Measurements from ENCODE around the gene FYN. TPM values are rescaled to one million over a fixed set of nuclear protein-coding genes. Genes with fewer than 3 reads are reported as not detected.

The FYN gene
- total and polyA plus RNA-seq, 2 of the 4 experiments (the other 2 are of a cell fraction), result 30.8 to 36.4 TPM

GRCh38 chr6:111804627-111805235, 68.5 kb downstream of the FYN start:
- Histone ChIP-seq H3K4me1 (ENCODE audit: control insufficient read depth, insufficient read depth, low read length) (peaks cover 33% of the 10 kb centered on the region), H3K27ac (ENCODE audit: insufficient read depth, low read length) (no peak overlapping the region), H4K91ac (ENCODE audit: insufficient read depth, low read depth, low read length) (peak overlapping the region; percentile 35; the same call in 1 of the 2 replicates), H3K4ac (ENCODE audit: low read depth, low read length) (peak overlapping the region; percentile 10; the same call in 1 of the 2 replicates), H3K27me3 (ENCODE audit: control insufficient read depth, insufficient read depth, low read length) (no peaks in the 10 kb centered on the region), H3K9me1 (ENCODE audit: insufficient read depth, low read length) (peaks cover 26% of the 10 kb centered on the region), H2BK5ac (ENCODE audit: low read depth, low read length, poor library complexity, severe bottlenecking) (no peak overlapping the region), H2BK20ac (ENCODE audit: low read depth, low read length) (peak overlapping the region; percentile 38; the same call in 1 of the 2 replicates), H4K20me1 (ENCODE audit: insufficient read depth, low read length) (peaks cover 16% of the 10 kb centered on the region; the same call in 1 of the 2 replicates), H3K14ac (replicated peaks; ENCODE audit: low read depth, low read length) (peak overlapping the region; percentile 10; the same call in 1 of the 2 replicates), H3K9ac (ENCODE audit: low read depth, low read length) (no peak overlapping the region), H3K9me3 (ENCODE audit: control insufficient read depth, insufficient read depth, low read length) (no peaks in the 10 kb centered on the region), H2BK15ac (ENCODE audit: low read depth, low read length) (peak overlapping the region; percentile 55; the same call in 2 of the 3 replicates), H2AFZ (replicated peaks; ENCODE audit: low read length, poor library complexity) (peak overlapping the region; percentile 9), H4K5ac (ENCODE audit: low read depth, low read length) (no peak overlapping the region), H2BK120ac (ENCODE audit: low read depth, low read length) (0 out of 2 replicates have a peak overlapping the region, but pooled peaks have one; percentile 13), H4K8ac (ENCODE audit: low read depth in 2 of 2, low read length in 2 of 2) (no peak overlapping the region), H3K23ac (ENCODE audit: low read depth, low read length) (no peak overlapping the region), H2AK5ac (ENCODE audit: low read depth, low read length) (peak overlapping the region; percentile 89), H3K4me2 (ENCODE audit: low read depth, low read length) (no peak overlapping the region), H3K4me3 (ENCODE audit: insufficient read depth, low read depth, low read length) (no peak overlapping the region), H3K79me1 (ENCODE audit: low read depth in 1 of 2, low read length in 2 of 2) (peaks cover 20 to 42% of the 10 kb centered on the region in 2 experiments), H2AK9ac (replicated peaks; ENCODE audit: low read depth, low read length, poor library complexity) (no peak overlapping the region), H3K36me3 (ENCODE audit: control insufficient read depth, insufficient read depth, low read length) (no peaks in the 10 kb centered on the region), H3K18ac (ENCODE audit: low read depth, low read length) (no peak overlapping the region), H3K56ac (ENCODE audit: extremely low read depth, insufficient read depth, low read length) (no peak overlapping the region)
- BruUV-seq (replicated peaks), result no TSS peak
- TF ChIP-seq RAD21 (IDR thresholded peaks at IDR 0.05; ENCODE audit: low read length) (peak; percentile 45), NFE2L2 (IDR thresholded peaks at IDR 0.05; ENCODE audit: low read depth, low read length) (no peak), SMC3 (IDR thresholded peaks at IDR 0.05; ENCODE audit: low read depth, low read length) (peak; percentile 1; the same call in 1 of the 2 replicates), MAZ (IDR thresholded peaks at IDR 0.05; ENCODE audit: borderline replicate concordance, low read depth, low read length) (no peak), MAFK (IDR thresholded peaks at IDR 0.05; ENCODE audit: low read depth, low read length) (peak; percentile 93), RFX5 (IDR thresholded peaks at IDR 0.05; ENCODE audit: low read depth, low read length) (no peak)
- TF ChIP-seq, protein P1, sequence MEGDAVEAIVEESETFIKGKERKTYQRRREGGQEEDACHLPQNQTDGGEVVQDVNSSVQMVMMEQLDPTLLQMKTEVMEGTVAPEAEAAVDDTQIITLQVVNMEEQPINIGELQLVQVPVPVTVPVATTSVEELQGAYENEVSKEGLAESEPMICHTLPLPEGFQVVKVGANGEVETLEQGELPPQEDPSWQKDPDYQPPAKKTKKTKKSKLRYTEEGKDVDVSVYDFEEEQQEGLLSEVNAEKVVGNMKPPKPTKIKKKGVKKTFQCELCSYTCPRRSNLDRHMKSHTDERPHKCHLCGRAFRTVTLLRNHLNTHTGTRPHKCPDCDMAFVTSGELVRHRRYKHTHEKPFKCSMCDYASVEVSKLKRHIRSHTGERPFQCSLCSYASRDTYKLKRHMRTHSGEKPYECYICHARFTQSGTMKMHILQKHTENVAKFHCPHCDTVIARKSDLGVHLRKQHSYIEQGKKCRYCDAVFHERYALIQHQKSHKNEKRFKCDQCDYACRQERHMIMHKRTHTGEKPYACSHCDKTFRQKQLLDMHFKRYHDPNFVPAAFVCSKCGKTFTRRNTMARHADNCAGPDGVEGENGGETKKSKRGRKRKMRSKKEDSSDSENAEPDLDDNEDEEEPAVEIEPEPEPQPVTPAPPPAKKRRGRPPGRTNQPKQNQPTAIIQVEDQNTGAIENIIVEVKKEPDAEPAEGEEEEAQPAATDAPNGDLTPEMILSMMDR (conservative IDR thresholded peaks at IDR 0.05; ENCODE audit: low read depth, low read length), result peak; percentile 37
- TF ChIP-seq, protein P2, sequence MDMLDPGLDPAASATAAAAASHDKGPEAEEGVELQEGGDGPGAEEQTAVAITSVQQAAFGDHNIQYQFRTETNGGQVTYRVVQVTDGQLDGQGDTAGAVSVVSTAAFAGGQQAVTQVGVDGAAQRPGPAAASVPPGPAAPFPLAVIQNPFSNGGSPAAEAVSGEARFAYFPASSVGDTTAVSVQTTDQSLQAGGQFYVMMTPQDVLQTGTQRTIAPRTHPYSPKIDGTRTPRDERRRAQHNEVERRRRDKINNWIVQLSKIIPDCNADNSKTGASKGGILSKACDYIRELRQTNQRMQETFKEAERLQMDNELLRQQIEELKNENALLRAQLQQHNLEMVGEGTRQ (IDR thresholded peaks at IDR 0.05; ENCODE audit: low read depth, low read length), result no peak
- intact Hi-C loops (cut with micrococcal nuclease) (loop anchor here (5.0 to 10.0 kb wide), 2 partner anchors 68 to 80 kb away; partner anchors contain the start of gene FYN), dilution Hi-C loops (cut with HindIII; ENCODE audit: low sequenced_read_pairs, unreplicated experiment) (no loop called here), in situ Hi-C loops (cut with MboI; ENCODE audit: low sequenced_read_pairs) (no loop called here)
- no peak for ATAC-seq (ENCODE audit: low read depth)
- ChIA-PET POLR2A (ENCODE audit: unreplicated experiment) (no interaction called here), CTCF (no interaction called here)
- WGBS, 2 experiments (ENCODE audit: extremely low coverage in 2 of 2, insufficient read length in 1 of 2), result 46% methylated on average over 3 of the region's 8 CpGs; no CpG with 5 or more reads in 1 of the 2 experiments
- DNase-seq, result peak; percentile 74

Measured in IMR-90 (cell line).